ENCODE results near the gene PRAMEF25. TPM values are rescaled to one million over a fixed set of nuclear protein-coding genes. Genes with fewer than 3 reads are reported as not detected.
"Not testable (repeated sequence)": the region's sequence is repeated elsewhere in the genome, so short reads cannot be mapped to it uniquely, and the experiment has no call there.

The PRAMEF25 gene
- total RNA-seq (2022) (not detected in 2 replicates), Bru-seq, nascent RNA (not detected), BruChase-seq, experiment 1, labeled RNA remaining after a 2-hour chase (not detected), BruChase-seq, experiment 2, labeled RNA remaining after a 6-hour chase (not detected)
- long read RNA-seq, result 0 reads

DNA sequence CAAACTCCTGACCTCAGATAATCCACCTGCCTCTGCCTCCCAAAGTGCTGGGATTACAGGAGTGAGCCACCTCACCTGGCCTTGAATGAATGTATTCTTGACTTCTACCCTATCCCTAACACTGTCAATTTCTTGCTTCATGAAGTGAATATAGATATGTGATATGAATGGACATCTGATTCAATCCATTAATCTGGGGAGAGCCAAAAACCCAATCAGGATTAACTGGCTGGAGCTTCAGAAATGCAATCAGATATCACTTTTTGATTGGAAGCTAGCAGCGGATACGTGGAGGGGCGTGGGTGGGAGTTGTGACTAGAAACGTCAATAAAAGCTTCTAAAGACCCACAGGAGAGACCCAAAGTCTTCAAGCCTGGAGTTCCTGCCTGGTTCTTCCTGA, at the start of gene PRAMEF25:
PRAMEF25 (plus strand) TSS at position 301 of the 400 bp plus-strand sequence. CDS start 2,920 bp downstream, outside the sequence.
- H3K27ac Mint-ChIP-seq (ENCODE audit: unreplicated experiment); H3K36me3 ChIP-seq (ENCODE audit: control insufficient read depth, insufficient read depth, low read length); H3K36me3 Mint-ChIP-seq (ENCODE audit: insufficient read depth, unreplicated experiment); CTCF ChIA-PET; H3K4me1 Mint-ChIP-seq (ENCODE audit: low read depth, unreplicated experiment); H3K27me3 ChIP-seq (replicated peaks; ENCODE audit: control insufficient read depth, insufficient read depth, low read length); H3K4me3 Mint-ChIP-seq (ENCODE audit: unreplicated experiment); H3K9me3 ChIP-seq; H3K9me3 Mint-ChIP-seq (ENCODE audit: unreplicated experiment); intact Hi-C loops (cut with micrococcal nuclease; ENCODE audit: unreplicated experiment); H3K27me3 Mint-ChIP-seq (ENCODE audit: insufficient read depth, unreplicated experiment); DNase-seq; POLR2A ChIA-PET; BruUV-seq (replicated peaks); H3K4me1 ChIP-seq; H3K4me3 ChIP-seq (ENCODE audit: low read depth, low read length): not testable (repeated sequence)

DNA sequence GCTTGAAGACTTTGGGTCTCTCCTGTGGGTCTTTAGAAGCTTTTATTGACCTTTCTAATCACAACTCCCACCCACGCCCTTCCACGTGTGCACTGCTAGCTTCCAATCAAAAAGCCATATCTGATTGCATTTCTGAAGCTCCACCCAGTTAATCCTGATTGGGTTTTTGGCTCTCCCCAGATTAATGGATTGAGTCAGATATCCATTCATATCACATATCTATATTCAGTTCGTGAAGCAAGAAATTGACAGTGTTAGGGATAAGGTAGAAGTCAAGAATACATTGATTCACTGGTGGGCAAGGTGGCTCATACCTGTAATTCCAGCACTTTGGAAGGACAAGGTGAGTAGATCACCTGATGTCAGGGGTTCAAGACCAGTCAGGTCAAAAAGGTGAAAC, 14.1 kb upstream of the PRAMEF25 start, which contains the start of gene PRAMEF27:
PRAMEF27 (minus strand) TSS at position 101 of the 400 bp plus-strand sequence. CDS start 2,916 bp downstream, outside the sequence.
- H3K27ac Mint-ChIP-seq (ENCODE audit: unreplicated experiment); H3K27me3 Mint-ChIP-seq (ENCODE audit: insufficient read depth, unreplicated experiment); H3K4me1 ChIP-seq; DNase-seq; H3K36me3 Mint-ChIP-seq (ENCODE audit: insufficient read depth, unreplicated experiment); H3K4me3 ChIP-seq (ENCODE audit: low read depth, low read length); H3K9me3 Mint-ChIP-seq (ENCODE audit: unreplicated experiment); intact Hi-C loops (cut with micrococcal nuclease; ENCODE audit: unreplicated experiment); H3K36me3 ChIP-seq (ENCODE audit: control insufficient read depth, insufficient read depth, low read length); H3K9me3 ChIP-seq; H3K4me1 Mint-ChIP-seq (ENCODE audit: low read depth, unreplicated experiment); CTCF ChIA-PET; H3K4me3 Mint-ChIP-seq (ENCODE audit: unreplicated experiment); H3K27me3 ChIP-seq (replicated peaks; ENCODE audit: control insufficient read depth, insufficient read depth, low read length); BruUV-seq (replicated peaks); POLR2A ChIA-PET: not testable (repeated sequence)

- H3K4me1 ChIP-seq; POLR2A ChIA-PET; H3K27me3 Mint-ChIP-seq (ENCODE audit: insufficient read depth, unreplicated experiment); H3K4me3 ChIP-seq (ENCODE audit: low read depth, low read length); H3K27me3 ChIP-seq (replicated peaks; ENCODE audit: control insufficient read depth, insufficient read depth, low read length); H3K36me3 ChIP-seq (ENCODE audit: control insufficient read depth, insufficient read depth, low read length); H3K36me3 Mint-ChIP-seq (ENCODE audit: insufficient read depth, unreplicated experiment); H3K4me1 Mint-ChIP-seq (ENCODE audit: low read depth, unreplicated experiment); H3K9me3 ChIP-seq; H3K27ac Mint-ChIP-seq (ENCODE audit: unreplicated experiment); intact Hi-C loops (cut with micrococcal nuclease; ENCODE audit: unreplicated experiment); CTCF ChIA-PET; H3K9me3 Mint-ChIP-seq (ENCODE audit: unreplicated experiment); DNase-seq; H3K4me3 Mint-ChIP-seq (ENCODE audit: unreplicated experiment); BruUV-seq (replicated peaks): not testable (repeated sequence)
These were observed 46.2 kb downstream of the PRAMEF25 start, which contains the start of gene HNRNPCL2 for GRCh38 chr1:13116754-13117153. Gene HNRNPCL2, minus strand, starts transcription at chr1:13116854. Its CDS starts 454 bp downstream, at chr1:13116400.

Other genes with a start within 250 kb of the PRAMEF25 start
- not detected in 2 replicates for gene PRAMEF11, start 239.4 kb upstream of the PRAMEF25 start, total RNA-seq (2022)
- gene HNRNPCL1, start 222.1 kb upstream of the PRAMEF25 start, total RNA-seq (2022), result not detected in 2 replicates
- not detected in 2 replicates for gene PRAMEF2, start 213.7 kb upstream of the PRAMEF25 start, total RNA-seq (2022)
- not detected in 2 replicates for gene PRAMEF4, start 184.6 kb upstream of the PRAMEF25 start, total RNA-seq (2022)
- gene PRAMEF10, start 172.5 kb upstream of the PRAMEF25 start, total RNA-seq (2022), result 1.9 and 2.1 TPM in 2 replicates
- not detected in 2 replicates for gene PRAMEF7, start 154.2 kb upstream of the PRAMEF25 start, total RNA-seq (2022)
- not detected in 2 replicates for gene PRAMEF6, start 123.2 kb upstream of the PRAMEF25 start, total RNA-seq (2022)
- gene PRAMEF27, start 14.2 kb upstream of the PRAMEF25 start, total RNA-seq (2022), result not detected in 2 replicates
- not detected in 2 replicates for gene HNRNPCL3, start 10.0 kb upstream of the PRAMEF25 start, total RNA-seq (2022)
- not detected in 2 replicates for gene HNRNPCL2, start 46.1 kb downstream of the PRAMEF25 start, total RNA-seq (2022)
- gene PRAMEF26, start 85.2 kb downstream of the PRAMEF25 start, total RNA-seq (2022), result not detected in 2 replicates
- gene HNRNPCL4, start 94.9 kb downstream of the PRAMEF25 start, total RNA-seq (2022), result not detected in 2 replicates
- not detected in 2 replicates for gene PRAMEF9, start 101.1 kb downstream of the PRAMEF25 start, total RNA-seq (2022)
- not detected in 2 replicates for gene PRAMEF13, start 130.6 kb downstream of the PRAMEF25 start, total RNA-seq (2022)
- gene PRAMEF18, start 155.4 kb downstream of the PRAMEF25 start, total RNA-seq (2022), result not detected in 2 replicates
- not detected in 2 replicates for gene PRAMEF5, start 183.4 kb downstream of the PRAMEF25 start, total RNA-seq (2022)
- gene PRAMEF8, start 214.4 kb downstream of the PRAMEF25 start, total RNA-seq (2022), result not detected in 2 replicates
- gene PRAMEF33, start 232.8 kb downstream of the PRAMEF25 start, total RNA-seq (2022), result 0.23 and 0.49 TPM in 2 replicates
- not detected in 2 replicates for gene PRAMEF15, start 244.8 kb downstream of the PRAMEF25 start, total RNA-seq (2022)

All from Caco-2 (cell line).